HG02678 (cell line): ENCODE data around the gene OR6C65.
"Not testable (repeated sequence)": the region's sequence is repeated elsewhere in the genome, so short reads cannot be mapped to it uniquely, and the experiment has no call there.

Experiments used
- ATAC-seq: cut with Tn5 transposase; IDR thresholded peaks from one replicate; pipeline ENCODE4 v1.9.1; 2021; ENCODE audit warnings: mild to moderate bottlenecking, moderate library complexity; ENCODE audit not compliant: unreplicated experiment

The OR6C65 gene

DNA sequence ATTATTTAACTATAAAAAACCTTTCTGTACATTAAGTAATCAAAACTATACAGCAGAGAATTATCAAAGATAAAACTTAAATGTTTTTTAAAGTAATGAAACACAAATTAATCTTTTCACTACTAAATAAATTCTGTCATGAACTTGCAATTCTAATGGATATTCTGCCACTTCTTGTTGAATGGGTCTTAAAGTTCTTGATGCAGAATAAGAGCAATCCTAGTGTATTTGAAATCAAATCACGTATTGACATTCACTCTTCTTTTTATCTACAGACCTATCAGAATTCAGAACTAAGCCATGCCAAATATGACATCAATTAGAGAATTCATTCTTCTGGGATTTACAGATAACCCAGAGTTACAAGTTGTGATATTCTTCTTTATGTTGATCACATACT is at the start of gene OR6C65:
Gene OR6C65, plus strand, starts transcription at position 301 of the 400 bp plus-strand sequence. Its CDS starts 0 bp downstream, at position 301.
- no peak for ATAC-seq

DNA sequence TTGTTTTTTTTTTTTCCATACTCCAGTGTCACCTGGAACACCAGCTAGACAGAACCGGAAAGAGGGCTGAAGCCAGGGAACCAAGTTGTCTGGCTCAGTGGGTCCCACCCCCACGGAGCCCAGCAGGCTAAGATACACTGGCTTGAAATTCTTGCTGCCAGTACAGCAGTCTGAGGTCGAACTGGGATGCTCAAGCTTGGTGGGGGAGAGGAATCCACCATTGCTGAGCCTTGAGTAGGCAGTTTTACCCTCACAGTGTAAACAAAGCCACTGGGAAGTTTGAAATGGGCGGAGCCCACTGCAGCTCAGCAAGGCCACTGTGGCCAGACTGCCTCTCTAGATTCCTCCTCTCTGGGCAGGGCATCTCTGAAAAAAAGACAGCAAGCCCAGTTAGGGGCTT is 45.0 kb upstream of the OR6C65 start:
- not testable (repeated sequence) for ATAC-seq

DNA sequence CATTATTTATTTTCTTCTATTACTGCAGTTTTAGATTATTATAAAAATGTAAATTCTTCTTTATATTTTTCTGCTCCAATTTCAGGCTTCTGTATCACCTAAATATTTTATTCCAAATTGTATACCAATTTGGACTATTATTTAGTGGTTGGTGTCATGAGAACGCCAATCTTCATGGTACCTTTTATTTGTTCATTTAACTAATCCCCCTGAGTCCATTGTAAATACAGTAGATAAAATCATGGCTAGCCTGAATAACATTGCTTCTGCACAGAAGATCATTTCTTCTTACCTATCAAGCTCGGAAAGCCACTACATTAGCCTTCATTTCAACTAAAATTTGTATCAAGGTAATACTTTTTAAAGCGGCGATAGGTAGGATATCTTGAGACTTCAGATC is 37.7 kb upstream of the OR6C65 start, which contains the start of gene OR6C75:
Gene OR6C75, plus strand, starts transcription at position 301 of the 400 bp plus-strand sequence. CDS start 2,136 bp downstream, outside the sequence.
- no peak for ATAC-seq

DNA sequence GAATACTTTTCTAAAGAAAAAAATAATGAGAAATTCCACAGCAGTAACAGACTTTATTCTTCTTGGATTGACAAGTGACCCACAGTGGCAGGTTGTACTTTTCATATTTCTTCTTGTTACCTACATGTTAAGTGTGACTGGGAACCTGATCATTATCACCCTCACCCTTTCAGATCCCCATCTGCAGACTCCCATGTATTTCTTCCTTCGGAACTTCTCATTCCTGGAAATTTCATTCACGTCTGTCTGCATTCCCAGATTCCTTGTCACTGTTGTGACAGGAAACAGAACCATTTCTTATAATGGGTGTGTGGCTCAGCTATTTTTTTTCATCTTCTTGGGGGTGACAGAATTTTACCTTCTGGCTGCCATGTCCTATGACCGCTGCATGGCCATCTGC is 35.2 kb upstream of the OR6C65 start:
- no peak for ATAC-seq

DNA sequence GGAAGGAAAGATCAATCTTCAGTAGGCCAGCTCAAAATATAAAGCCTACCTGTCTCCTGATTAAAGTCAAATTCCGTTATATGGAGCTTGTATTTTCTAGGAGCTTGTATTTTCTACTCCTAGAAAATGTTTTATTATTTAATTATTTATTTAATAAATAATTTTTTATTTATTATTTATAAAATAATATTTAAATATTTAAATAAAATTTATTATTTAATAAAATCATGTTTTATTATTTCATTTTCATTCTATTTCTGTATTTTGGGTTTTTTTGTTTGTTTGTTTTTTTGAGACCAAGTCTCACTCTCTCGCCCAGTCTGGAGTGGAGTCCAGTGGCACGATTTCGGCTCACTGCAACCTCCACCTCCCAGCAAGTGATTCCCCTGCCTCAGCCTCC is 27.8 kb upstream of the OR6C65 start:
- no peak for ATAC-seq

DNA sequence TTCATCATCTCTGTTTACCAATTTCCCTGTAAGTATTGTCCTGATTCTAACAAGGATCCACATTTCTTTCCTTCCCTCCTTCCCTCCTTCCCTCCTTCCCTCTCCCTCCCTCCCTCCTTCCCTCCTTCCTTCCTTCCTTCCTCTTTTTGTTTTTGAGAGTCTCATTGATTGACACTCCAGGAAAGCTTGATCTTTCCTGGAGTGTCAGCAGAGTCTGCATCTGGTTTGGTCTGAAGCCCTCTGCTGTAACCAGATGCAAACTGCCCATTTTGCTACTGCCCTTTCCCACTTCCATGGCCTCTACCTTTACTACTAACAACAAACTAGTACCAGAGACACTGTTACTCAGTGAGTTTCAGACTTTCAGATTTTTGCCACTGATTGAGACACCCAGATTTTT is 14.4 kb upstream of the OR6C65 start:
- ATAC-seq: no peak

DNA sequence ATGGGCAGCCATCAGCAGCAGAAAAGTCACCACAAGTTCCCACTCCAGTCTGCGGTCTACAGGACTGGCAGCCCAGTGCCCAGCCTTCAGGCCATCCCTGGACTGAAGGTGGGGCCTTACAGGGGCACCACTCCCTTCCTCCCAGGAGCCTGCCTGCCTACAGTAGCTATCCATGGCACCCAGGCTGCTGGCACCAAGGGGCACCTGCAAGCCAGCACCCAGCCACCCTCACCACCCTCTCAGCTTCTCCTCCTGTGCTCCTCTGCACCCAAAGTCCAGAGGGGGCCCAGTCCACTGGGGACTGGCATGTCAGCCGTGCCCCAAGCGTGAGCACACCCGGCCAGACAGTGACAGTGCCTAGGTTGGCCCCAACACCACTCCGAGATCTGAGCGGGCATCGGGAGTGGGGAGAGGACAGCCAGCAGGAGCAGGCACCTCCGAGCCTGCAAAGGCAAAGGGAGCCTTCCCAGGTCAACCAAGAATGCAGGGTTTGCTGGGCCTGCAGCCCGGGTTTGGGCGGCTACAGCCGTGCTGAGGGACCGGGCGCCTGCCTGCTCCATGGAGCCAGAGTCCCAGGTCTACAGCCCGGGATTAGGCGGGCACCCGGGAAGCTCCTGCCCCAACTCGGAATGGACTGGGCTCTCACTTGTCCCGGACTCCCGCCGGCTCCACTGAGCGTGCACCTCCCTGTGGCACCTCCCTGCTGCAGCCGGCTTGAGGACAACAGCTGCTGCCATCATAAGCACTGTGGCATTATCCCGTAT is 8.1 kb upstream of the OR6C65 start:
- ATAC-seq: no peak

DNA sequence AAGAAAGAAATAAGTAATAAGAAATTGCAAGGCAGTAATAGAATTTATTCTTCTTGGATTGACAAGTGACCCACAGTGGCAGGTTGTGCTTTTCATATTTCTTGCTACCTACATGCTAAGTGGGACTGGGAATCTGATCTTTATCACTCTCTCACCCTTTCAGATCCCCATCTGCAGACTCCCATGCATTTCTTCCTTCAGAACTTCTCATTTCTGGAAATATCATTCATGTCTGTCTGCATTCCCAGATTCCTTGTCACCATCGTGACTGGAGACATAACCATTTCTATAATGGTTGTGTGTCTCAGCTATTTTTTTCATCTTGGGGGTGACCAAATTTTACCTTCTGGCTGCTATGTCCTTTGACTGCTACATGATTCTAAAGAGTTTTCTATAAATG is 4.0 kb upstream of the OR6C65 start:
- no peak for ATAC-seq

DNA sequence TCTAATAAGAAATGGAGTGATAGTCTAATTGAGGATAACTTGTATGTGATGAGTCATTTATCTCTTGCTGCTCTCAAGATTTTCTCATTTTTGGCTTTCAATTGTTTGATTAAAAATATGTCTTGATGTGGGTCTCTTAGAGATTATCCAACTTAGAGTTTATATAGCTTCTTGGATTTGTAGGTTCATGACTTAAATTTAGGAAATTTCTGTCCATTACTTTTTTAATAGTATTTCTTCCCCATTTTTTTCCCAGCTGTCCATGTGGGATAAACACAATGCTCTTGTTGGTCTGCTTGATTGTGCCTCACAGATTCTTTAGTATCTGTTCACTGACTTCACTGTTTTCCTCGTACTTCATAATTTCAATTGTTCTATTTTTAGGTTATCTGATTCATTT is 7.5 kb downstream of the OR6C65 start:
- no peak for ATAC-seq

DNA sequence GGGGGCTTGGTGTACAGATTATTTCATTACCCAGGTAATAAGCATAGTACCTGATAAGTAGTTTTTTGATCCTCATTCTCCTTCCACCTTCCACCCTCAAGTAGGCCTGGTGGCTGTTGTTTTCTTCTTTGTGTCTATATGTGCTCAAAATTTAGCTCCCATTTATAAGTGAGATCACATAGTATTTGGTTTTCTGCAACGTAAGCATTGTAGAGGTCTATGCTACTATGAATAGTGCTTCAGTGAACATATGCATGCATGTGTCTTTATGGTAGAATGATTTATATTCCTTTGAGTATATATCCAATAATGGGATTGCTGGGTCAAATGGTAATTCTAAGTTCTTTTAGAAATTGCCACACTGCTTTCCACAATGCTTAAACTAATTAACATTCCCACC is 8.8 kb downstream of the OR6C65 start:
- not testable (repeated sequence) for ATAC-seq

DNA sequence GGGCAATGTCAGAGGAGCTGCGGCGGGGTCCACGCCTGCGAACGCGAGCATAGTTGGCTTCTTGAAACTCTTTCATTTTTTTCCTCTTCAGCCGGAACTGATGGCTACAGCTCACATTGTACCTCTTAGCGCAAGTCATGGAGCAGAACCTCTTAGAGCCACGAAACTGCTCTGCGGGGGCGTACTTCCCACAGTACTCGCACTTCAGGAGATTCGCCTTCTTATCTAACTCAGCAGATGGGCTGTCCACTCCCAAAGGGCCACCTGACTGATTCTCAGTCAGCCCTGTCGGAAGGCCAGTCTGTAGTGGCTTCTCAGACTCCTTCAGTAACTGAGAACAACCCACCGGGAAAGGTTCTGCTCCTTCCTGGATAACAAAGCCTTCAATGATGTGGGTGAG is 11.8 kb downstream of the OR6C65 start:
- not testable (repeated sequence) for ATAC-seq

DNA sequence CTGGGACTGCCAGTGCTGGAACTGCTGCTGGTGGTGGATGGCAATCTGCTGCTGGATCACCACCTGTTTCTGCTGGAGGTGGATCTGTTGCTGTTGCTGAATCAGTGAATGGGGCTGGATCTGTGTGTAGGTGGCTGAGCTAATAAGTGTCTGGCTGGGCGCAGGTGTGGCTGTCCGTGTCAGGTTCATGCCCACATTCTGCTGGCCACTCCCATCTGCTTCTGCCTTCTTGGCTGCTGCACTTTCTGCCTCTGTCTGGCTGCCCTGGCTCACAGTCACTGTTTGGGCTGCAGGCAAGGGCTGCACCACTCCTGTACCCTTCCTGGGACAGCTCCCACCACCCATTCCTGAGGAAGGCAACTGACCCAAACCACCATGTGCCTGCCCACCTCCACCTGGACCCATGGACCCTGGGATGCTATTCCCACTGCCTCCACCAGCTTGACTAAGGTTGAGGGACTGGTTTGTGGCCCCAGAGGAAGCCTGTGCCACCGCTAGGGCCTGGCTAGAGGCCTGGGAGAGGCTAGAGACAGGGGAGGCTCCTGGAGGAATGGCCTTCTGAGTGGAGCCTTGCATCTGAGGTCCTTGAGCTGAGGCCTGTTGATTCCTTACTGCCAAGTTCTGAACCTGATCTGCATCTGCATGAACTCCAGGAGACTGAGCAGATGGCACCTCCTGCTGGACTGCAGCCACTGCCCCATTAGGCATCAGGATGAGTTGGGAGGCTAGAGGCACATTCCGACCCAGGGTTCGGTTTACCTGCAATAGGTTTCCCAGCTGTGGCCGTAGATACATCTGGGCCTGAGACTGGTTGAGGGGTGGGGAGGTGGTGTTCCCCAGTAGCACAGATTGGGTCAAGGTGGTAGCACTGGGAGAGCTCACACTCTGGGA is 13.4 kb downstream of the OR6C65 start:
- not testable (repeated sequence) for ATAC-seq

DNA sequence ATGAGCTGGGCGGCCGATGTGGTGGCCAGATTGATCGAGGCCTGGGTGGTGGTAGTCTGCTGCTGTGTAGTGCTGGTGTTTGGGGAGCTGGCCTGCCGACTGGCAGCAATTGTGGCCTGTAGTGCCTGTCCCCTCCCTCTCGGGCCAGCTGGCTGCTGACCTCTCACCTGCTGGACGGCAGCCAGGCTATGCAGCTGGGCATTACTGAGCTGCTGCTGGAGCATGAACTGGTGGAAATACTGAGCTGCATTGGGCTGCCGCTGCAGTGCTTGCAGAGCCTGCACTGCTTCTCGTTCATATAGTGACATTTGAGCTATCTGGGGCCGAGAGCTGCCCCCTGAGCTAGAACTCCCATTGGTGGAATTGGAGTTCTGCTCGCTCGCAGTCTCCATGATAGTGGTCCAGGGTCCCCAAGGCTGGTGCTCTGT is 14.1 kb downstream of the OR6C65 start:
- ATAC-seq: not testable (repeated sequence)

DNA sequence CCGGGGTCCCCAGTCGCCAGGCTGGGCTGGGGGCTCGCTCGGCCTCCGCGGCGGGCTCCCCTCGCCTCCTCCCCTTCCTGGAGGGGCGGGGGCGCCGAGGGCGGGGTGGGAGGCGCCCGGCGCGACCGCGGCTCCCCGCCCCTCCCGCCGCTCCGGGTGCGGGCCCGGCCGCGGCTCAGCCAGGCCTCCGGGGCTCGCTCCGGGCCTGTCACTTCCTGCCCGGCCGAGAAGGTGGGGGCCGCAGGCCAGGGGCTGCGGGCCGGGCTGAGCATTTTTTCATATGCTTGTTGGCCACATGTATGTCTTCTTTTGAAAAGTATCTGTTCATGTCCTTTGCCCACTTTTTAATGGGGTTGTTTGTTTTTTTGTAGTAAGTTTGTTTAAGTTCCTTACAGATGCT is 14.6 kb downstream of the OR6C65 start:
- peak; percentile 66 for ATAC-seq

DNA sequence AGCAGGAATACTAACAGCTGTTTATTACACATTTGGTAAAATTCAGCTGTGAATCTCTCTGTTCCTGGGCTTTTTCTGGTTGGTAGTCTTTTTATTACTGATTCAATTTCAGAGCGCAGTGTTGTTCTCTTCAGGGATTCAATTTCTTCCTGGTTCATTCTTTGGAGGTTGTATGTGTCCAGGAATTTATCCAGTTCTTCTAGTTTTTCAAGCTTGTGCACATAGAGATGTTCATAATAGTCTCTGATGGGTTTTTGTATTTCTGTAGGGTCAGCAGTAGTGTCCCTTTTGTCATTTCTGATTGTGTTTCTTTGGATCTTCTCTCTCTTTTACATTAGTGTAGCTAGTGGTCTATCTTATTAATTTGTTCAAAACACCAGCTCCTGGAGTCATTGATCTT is 16.6 kb downstream of the OR6C65 start:
- ATAC-seq: no peak

DNA sequence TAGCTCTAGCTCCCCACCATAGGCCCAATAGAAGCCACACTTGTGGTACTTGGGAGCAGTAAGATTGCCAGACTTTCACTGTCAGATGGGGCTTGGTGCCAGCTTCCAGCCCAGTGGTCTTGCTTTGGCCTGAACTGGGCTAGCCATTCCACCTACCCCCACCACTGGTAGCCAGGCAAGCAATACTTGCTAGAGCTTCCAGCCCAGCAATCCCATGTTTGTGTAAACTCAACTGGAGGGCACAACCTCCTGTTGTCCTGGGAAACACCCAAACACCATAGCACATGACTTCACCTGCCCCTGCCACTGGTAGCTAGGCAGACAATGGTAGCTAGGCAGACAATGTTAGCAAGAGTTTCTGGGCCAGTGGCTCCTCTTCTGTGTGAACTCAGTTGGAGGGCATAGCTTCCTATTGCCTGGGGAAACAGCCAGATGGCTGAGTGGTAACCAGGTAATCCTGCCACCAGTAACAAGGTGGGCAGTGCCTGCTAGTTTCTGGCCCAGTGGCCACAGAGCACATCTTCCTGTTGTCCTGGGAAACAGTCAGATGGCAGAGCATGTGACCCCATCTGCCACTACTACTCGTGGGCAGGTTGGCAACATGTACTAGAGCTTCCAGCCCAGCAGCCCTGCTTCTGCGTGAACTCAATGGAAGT is 20.1 kb downstream of the OR6C65 start:
- ATAC-seq: no peak

DNA sequence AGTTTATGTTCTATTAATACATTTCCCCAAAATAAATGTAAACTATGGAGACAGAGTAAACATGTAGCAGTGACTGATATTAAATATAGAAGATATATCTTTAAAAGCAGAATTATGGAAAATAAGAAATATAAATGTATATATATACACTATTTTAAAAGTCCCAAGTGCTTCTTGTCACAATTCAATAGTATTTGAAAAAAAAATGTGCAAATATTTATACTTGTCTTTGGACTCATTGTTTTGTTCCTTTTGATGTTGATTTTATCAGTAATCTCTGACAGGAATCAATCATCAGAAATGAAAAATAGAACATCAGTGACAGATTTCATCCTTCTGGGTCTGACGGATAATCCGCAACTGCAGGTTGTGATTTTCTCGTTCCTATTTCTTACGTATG is 25.6 kb downstream of the OR6C65 start, which contains the start of gene OR6C76:
Gene OR6C76, plus strand, starts transcription at position 301 of the 400 bp plus-strand sequence. Its CDS starts 0 bp downstream, at position 301.
- no peak for ATAC-seq

DNA sequence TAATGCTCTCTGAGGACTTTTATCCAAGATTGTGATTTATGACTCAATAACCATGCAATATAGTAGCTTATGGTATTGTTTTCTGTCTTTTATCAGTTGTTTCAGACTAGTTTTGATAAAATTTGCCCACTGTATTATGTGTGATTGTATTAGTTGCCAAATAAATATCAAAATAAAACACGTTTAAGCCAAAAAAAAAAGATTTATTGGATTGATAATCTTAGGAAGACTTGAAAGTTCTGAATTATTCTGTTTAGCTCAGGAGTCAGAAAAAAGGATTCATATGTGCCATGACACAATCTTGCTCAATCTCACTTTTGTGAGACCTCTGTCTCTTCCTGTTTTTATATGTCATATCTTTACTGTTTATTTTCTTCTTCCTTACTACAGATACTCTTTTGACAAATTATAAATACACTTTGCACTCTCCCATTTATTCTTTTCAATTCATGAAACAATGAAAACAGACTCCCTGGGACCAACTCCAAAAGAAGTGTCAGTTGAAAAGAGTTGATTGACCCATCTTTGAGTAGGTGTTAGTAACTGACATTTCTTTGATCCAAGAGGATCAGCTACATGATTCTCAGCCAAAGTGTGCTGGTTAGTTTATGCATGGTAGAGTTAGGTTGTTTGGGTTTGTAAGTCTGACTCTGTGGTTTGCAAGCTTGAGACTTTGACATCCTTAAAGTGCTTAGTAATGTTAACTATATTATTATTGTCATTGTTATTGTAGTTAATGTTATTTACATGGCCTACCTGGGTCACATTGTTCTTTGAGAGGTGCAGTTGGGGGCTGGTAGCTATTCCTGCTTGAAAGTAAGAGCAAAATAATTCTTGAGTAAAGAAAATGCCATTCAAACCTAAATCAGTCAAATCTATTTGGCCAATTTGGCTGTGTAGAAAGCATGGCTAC is 28.3 kb downstream of the OR6C65 start:
- no peak for ATAC-seq

DNA sequence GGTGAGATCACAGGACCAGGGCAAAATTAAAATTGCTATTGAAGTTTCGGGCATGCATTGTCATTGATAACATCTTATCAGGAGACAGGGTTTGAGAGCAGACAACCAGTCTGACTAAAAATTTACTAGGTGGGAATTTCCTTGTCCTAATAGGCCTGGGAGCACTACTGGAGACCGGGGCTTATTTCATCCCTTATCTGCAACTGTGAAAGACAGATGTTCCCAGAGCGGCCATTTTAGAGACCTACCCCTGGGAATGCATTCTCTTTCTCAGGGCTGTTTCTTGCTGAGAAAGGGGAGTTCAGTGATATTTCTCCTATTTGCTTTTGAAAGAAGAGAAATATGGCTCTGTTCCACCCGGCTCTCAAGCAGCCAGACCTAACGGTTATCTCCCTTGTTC is 40.9 kb downstream of the OR6C65 start:
- ATAC-seq: not testable (repeated sequence)

DNA sequence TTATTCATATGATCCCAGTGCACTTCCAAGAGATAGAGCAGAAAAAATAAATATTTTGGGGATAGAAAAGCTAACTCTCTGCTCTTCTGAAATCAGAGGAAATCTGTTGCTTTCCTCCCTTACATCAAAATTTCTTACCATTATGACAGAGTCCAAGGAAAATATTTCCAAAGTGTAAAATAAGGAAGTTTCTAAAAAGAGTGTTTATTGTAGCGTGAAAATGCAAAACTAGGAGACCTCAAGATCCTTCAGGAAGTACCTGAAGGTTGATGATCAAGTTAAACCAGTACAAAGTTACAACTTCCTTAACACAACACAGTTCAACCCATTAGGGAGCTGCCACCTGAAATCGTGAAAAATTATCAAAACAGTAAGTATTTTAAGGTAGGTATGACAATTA is 43.4 kb downstream of the OR6C65 start, which contains the start of gene OR6C2:
Gene OR6C2, plus strand, starts transcription at position 301 of the 400 bp plus-strand sequence. CDS start 8,138 bp downstream, outside the sequence.
- no peak for ATAC-seq
